ENCODE data around the gene TMCO4. TPM values are rescaled to one million over a fixed set of nuclear protein-coding genes. Genes with fewer than 3 reads are reported as not detected.

The TMCO4 gene
- total RNA-seq, 1 experiment from 2014 or later, result 4.3 TPM

GRCh38 chr1:19661721-19662228 is 137.9 kb downstream of the TMCO4 start:
- Histone ChIP-seq H3K27me3 (replicated peaks; ENCODE audit: insufficient read depth, low read depth, low read length, poor library complexity) (peaks cover 33% of the 10 kb centered on the region), H3K36me3 (ENCODE audit: insufficient read depth, low read length, poor library complexity, severe bottlenecking) (no peaks in the 10 kb centered on the region), H3K9me3 (ENCODE audit: low read depth, low read length, poor library complexity, severe bottlenecking) (no peaks in the 10 kb centered on the region), H3K4me3 (ENCODE audit: low read depth, low read length, poor library complexity, severe bottlenecking) (no peak overlapping the region), H3K4me1 (ENCODE audit: insufficient read depth, low read length, poor library complexity, severe bottlenecking) (no peaks in the 10 kb centered on the region), H3K27ac (ENCODE audit: low read depth, low read length, poor library complexity, severe bottlenecking) (no peak overlapping the region)
- CTCF ChIA-PET, result interaction anchor here (0.6 to 1.4 kb wide), 9 partner anchors 8 to 239 kb away, joined by 3 to 18 read pairs (median 4); no protein-coding TSS in a partner anchor
- peak; percentile 62 for DNase-seq (ENCODE audit: low spot score)
- POLR2A ChIA-PET (ENCODE audit: low non-redundant PET), result no interaction called here
- intact Hi-C loops (cut with micrococcal nuclease; ENCODE audit: unreplicated experiment), result loop anchor here (5.0 kb wide), 1 partner anchor 41 kb away; no protein-coding TSS in a partner anchor
- TF ChIP-seq CTCF (conservative IDR thresholded peaks at IDR 0.05; ENCODE audit: low read depth, low read length), result peak; percentile 75
- TF ChIP-seq EZH2 (IDR thresholded peaks at IDR 0.05; ENCODE audit: borderline replicate concordance, low read depth, low read length, poor library complexity, severe bottlenecking), result no peak
- BruUV-seq (replicated peaks), result no TSS peak

- Histone ChIP-seq H3K27me3 (replicated peaks; ENCODE audit: insufficient read depth, low read depth, low read length, poor library complexity) (peaks cover 4% of the 10 kb centered on the region), H3K27ac (ENCODE audit: low read depth, low read length, poor library complexity, severe bottlenecking) (no peak overlapping the region), H3K9me3 (ENCODE audit: low read depth, low read length, poor library complexity, severe bottlenecking) (no peaks in the 10 kb centered on the region), H3K4me3 (ENCODE audit: low read depth, low read length, poor library complexity, severe bottlenecking) (no peak overlapping the region), H3K4me1 (ENCODE audit: insufficient read depth, low read length, poor library complexity, severe bottlenecking) (no peaks in the 10 kb centered on the region), H3K36me3 (ENCODE audit: insufficient read depth, low read length, poor library complexity, severe bottlenecking) (no peaks in the 10 kb centered on the region)
- ChIA-PET POLR2A (ENCODE audit: low non-redundant PET) (no interaction called here), CTCF (interaction anchor here (0.6 kb wide), 1 partner anchor 458 kb away, joined by 3 read pairs; no protein-coding TSS in a partner anchor)
- intact Hi-C loops (cut with micrococcal nuclease; ENCODE audit: unreplicated experiment), result loop anchor here (10.0 kb wide), 1 partner anchor 753 kb away; the partner anchor contains the start of gene ALDH4A1
- BruUV-seq (replicated peaks), result no TSS peak
- DNase-seq (ENCODE audit: low spot score), result no peak
- TF ChIP-seq CTCF (conservative IDR thresholded peaks at IDR 0.05; ENCODE audit: low read depth, low read length) (no peak), EZH2 (IDR thresholded peaks at IDR 0.05; ENCODE audit: borderline replicate concordance, low read depth, low read length, poor library complexity, severe bottlenecking) (no peak)
Observed at GRCh38 chr1:19658186-19658585, 141.5 kb downstream of the TMCO4 start.

- intact Hi-C loops (cut with micrococcal nuclease; ENCODE audit: unreplicated experiment), result loop anchor here (10.0 kb wide), 1 partner anchor 753 kb away; the partner anchor contains the start of gene ALDH4A1
- peaks cover under 1% of the 10 kb centered on the region for H3K4me1 ChIP-seq (ENCODE audit: insufficient read depth, low read length, poor library complexity, severe bottlenecking)
Observed at GRCh38 chr1:19657511-19657910, 142.2 kb downstream of the TMCO4 start.

More at GRCh38 chr1:19657511-19657910, 142.2 kb downstream of the TMCO4 start:
- H3K36me3 ChIP-seq (ENCODE audit: insufficient read depth, low read length, poor library complexity, severe bottlenecking), result no peaks in the 10 kb centered on the region
- H3K27ac ChIP-seq (ENCODE audit: low read depth, low read length, poor library complexity, severe bottlenecking), result no peak overlapping the region
- no peak overlapping the region for H3K4me3 ChIP-seq (ENCODE audit: low read depth, low read length, poor library complexity, severe bottlenecking)
- TF ChIP-seq EZH2 (IDR thresholded peaks at IDR 0.05; ENCODE audit: borderline replicate concordance, low read depth, low read length, poor library complexity, severe bottlenecking), result no peak
- no peak for TF ChIP-seq CTCF (conservative IDR thresholded peaks at IDR 0.05; ENCODE audit: low read depth, low read length)
- ChIA-PET CTCF (interaction anchor here (0.6 kb wide), 1 partner anchor 458 kb away, joined by 3 read pairs; no protein-coding TSS in a partner anchor), POLR2A (ENCODE audit: low non-redundant PET) (no interaction called here)
- BruUV-seq (replicated peaks), result TSS peak; percentile 73
- no peaks in the 10 kb centered on the region for H3K9me3 ChIP-seq (ENCODE audit: low read depth, low read length, poor library complexity, severe bottlenecking)
- peaks cover 4% of the 10 kb centered on the region for H3K27me3 ChIP-seq (replicated peaks; ENCODE audit: insufficient read depth, low read depth, low read length, poor library complexity)
- DNase-seq (ENCODE audit: low spot score), result no peak

Measured in A673 (cell line).